ENCODE data around the gene ITPR1. TPM values are rescaled to one million over a fixed set of nuclear protein-coding genes. Genes with fewer than 3 reads are reported as not detected.

Gene ITPR1
- total RNA-seq, 1 donor from 2014 or later = 45.9 TPM

GRCh38 chr3:4805662-4806061 is 312.5 kb downstream of the ITPR1 start:
- H3K9me3 Mint-ChIP-seq = no peaks in the 10 kb centered on the region
- peaks cover 30% of the 10 kb centered on the region for H3K36me3 Mint-ChIP-seq
- no peak overlapping the region for H3K27ac Mint-ChIP-seq
- no peaks in the 10 kb centered on the region for H3K27me3 Mint-ChIP-seq
- peaks cover 4% of the 10 kb centered on the region for H3K4me1 Mint-ChIP-seq (ENCODE audit: unreplicated experiment)
- no peak for TF ChIP-seq CTCF (conservative IDR thresholded peaks at IDR 0.05)
- no peak for DNase-seq (ENCODE audit: extremely low spot score, unreplicated experiment)
- H3K4me3 Mint-ChIP-seq = no peak overlapping the region

GRCh38 chr3:4806535-4807108 is 313.5 kb downstream of the ITPR1 start:
- no peaks in the 10 kb centered on the region for H3K27me3 Mint-ChIP-seq
- H3K36me3 Mint-ChIP-seq = peaks cover 23% of the 10 kb centered on the region
- DNase-seq (ENCODE audit: extremely low spot score, unreplicated experiment) = no peak
- no peak overlapping the region for H3K4me3 Mint-ChIP-seq
- no peak overlapping the region for H3K27ac Mint-ChIP-seq
- H3K4me1 Mint-ChIP-seq (ENCODE audit: unreplicated experiment) = peaks cover 4% of the 10 kb centered on the region
- TF ChIP-seq CTCF (conservative IDR thresholded peaks at IDR 0.05) = no peak
- H3K9me3 Mint-ChIP-seq = no peaks in the 10 kb centered on the region

- Mint-ChIP-seq H3K4me1 (ENCODE audit: unreplicated experiment) (peaks cover 4% of the 10 kb centered on the region), H3K27me3 (no peaks in the 10 kb centered on the region), H3K9me3 (no peaks in the 10 kb centered on the region), H3K4me3 (no peak overlapping the region), H3K36me3 (peaks cover 19% of the 10 kb centered on the region), H3K27ac (no peak overlapping the region)
- no peak for DNase-seq (ENCODE audit: extremely low spot score, unreplicated experiment)
- TF ChIP-seq CTCF (conservative IDR thresholded peaks at IDR 0.05) = no peak
These were observed 314.5 kb downstream of the ITPR1 start for GRCh38 chr3:4807381-4808280.

DNA sequence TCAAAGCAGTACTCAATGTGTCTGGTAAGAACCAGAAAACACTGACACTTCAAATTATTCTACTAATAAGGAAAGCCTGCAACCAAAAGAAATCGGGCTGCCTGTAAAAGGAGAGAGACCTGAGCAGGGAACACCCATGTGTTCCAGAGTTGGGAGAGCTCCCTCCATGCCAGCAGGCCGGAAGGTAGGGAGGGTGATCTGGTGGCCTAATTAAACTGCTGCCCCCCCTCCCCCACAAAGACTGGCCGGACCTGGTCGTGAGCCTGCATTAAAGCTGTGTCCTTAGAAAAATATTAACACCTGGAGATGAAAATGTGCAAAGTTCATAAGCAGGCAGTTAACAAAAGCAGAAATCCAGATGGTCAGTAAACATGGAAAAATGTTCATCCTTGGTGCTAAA is 315.5 kb downstream of the ITPR1 start:
- Mint-ChIP-seq H3K9me3 (no peaks in the 10 kb centered on the region), H3K27me3 (no peaks in the 10 kb centered on the region), H3K4me1 (ENCODE audit: unreplicated experiment) (peaks cover 4% of the 10 kb centered on the region), H3K27ac (no peak overlapping the region), H3K36me3 (peaks cover 25% of the 10 kb centered on the region), H3K4me3 (no peak overlapping the region)
- no peak for TF ChIP-seq CTCF (conservative IDR thresholded peaks at IDR 0.05)
- DNase-seq (ENCODE audit: extremely low spot score, unreplicated experiment) = no peak

- H3K4me1 Mint-ChIP-seq (ENCODE audit: unreplicated experiment) = peaks cover 4% of the 10 kb centered on the region
- H3K4me3 Mint-ChIP-seq = no peak overlapping the region
- TF ChIP-seq CTCF (conservative IDR thresholded peaks at IDR 0.05) = no peak
- H3K27me3 Mint-ChIP-seq = no peaks in the 10 kb centered on the region
- H3K27ac Mint-ChIP-seq = no peak overlapping the region
- DNase-seq (ENCODE audit: extremely low spot score, unreplicated experiment) = no peak
- peaks cover 23% of the 10 kb centered on the region for H3K36me3 Mint-ChIP-seq
- no peaks in the 10 kb centered on the region for H3K9me3 Mint-ChIP-seq
These were observed 316.8 kb downstream of the ITPR1 start for GRCh38 chr3:4809922-4810321.

Data from type B pancreatic cell (in vitro differentiated cells).